Esophagus squamous epithelium (tissue), 4 donors: ENCODE data around the gene ANO10.

Experiments
- POLR2A ChIP-seq, 4 donors: fragments of 450-650 bp; IDR thresholded peaks; one replicate each; pipeline ENCODE4 v1.6.1; 2017; ENCODE audit warnings: antibody characterized with exemption in 4 of 4, mild to moderate bottlenecking in 4 of 4, moderate library complexity in 3 of 4
- TF ChIP-seq, protein P1 (sequence below), 6 experiments: fragments of 450-650 bp in 4 of 6; fragments of 200-600 bp in 2 of 6; sonication (generic) in 2 of 6; IDR thresholded peaks; one replicate each; pipeline ENCODE4 v1.5.1; 2016 to 2019; ENCODE audit warnings: antibody characterized with exemption in 6 of 6, mild to moderate bottlenecking in 4 of 6, moderate library complexity in 4 of 6

DNA sequence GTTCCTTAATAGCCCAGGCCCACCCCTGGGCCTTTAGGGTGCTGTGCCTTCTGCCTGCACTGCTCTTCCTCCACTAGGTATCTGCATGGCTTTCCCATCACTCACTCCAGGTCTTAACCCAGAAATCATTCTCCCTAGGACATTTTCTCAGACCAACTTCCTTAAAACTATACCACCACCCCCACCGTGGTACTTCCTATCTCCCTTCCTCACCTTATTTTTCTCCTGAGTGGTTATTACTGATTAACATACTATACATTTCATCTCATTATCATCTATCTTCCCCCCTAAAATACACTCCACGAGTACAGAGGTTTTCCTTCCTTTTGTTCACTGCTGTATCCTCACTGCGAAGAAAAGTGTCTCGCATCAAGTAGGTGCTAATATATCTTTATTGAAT is 115.2 kb downstream of the ANO10 start:
- TF ChIP-seq, protein P1, sequence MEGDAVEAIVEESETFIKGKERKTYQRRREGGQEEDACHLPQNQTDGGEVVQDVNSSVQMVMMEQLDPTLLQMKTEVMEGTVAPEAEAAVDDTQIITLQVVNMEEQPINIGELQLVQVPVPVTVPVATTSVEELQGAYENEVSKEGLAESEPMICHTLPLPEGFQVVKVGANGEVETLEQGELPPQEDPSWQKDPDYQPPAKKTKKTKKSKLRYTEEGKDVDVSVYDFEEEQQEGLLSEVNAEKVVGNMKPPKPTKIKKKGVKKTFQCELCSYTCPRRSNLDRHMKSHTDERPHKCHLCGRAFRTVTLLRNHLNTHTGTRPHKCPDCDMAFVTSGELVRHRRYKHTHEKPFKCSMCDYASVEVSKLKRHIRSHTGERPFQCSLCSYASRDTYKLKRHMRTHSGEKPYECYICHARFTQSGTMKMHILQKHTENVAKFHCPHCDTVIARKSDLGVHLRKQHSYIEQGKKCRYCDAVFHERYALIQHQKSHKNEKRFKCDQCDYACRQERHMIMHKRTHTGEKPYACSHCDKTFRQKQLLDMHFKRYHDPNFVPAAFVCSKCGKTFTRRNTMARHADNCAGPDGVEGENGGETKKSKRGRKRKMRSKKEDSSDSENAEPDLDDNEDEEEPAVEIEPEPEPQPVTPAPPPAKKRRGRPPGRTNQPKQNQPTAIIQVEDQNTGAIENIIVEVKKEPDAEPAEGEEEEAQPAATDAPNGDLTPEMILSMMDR (IDR thresholded peaks at IDR 0.05) = no peak
- TF ChIP-seq POLR2A (IDR thresholded peaks at IDR 0.05) = no peak
